ENCODE data around the gene SKIC8. TPM values are rescaled to one million over a fixed set of nuclear protein-coding genes. Genes with fewer than 3 reads are reported as not detected.

SKIC8 gene
- total RNA-seq, 2 donors from 2014 or later = 46.3 to 55.4 TPM

- Histone ChIP-seq H3K36me3 (ENCODE audit: control insufficient read depth, insufficient read depth, low read length) (no peaks in the 10 kb centered on the region), H3K4me1 (ENCODE audit: control insufficient read depth, insufficient read depth, low read length) (no peaks in the 10 kb centered on the region), H3K27ac (ENCODE audit: low read depth, low read length) (no peak overlapping the region), H3K27me3 (ENCODE audit: control insufficient read depth, insufficient read depth, low read length, poor library complexity, severe bottlenecking) (peaks cover 8% of the 10 kb centered on the region), H3K9me3 (ENCODE audit: control insufficient read depth, low read length) (no peaks in the 10 kb centered on the region), H3K9ac (ENCODE audit: extremely low read depth, low read length, poor library complexity, severe bottlenecking) (no peak overlapping the region), H3K4me3 (ENCODE audit: low read length) (no peak overlapping the region)
- H3K9me3 Mint-ChIP-seq = no peaks in the 10 kb centered on the region
- H3K27ac Mint-ChIP-seq = no peak overlapping the region
- TF ChIP-seq, protein P1, sequence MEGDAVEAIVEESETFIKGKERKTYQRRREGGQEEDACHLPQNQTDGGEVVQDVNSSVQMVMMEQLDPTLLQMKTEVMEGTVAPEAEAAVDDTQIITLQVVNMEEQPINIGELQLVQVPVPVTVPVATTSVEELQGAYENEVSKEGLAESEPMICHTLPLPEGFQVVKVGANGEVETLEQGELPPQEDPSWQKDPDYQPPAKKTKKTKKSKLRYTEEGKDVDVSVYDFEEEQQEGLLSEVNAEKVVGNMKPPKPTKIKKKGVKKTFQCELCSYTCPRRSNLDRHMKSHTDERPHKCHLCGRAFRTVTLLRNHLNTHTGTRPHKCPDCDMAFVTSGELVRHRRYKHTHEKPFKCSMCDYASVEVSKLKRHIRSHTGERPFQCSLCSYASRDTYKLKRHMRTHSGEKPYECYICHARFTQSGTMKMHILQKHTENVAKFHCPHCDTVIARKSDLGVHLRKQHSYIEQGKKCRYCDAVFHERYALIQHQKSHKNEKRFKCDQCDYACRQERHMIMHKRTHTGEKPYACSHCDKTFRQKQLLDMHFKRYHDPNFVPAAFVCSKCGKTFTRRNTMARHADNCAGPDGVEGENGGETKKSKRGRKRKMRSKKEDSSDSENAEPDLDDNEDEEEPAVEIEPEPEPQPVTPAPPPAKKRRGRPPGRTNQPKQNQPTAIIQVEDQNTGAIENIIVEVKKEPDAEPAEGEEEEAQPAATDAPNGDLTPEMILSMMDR (conservative IDR thresholded peaks at IDR 0.05) = no peak
- H3K27me3 Mint-ChIP-seq (ENCODE audit: insufficient read depth) = peaks cover 7% of the 10 kb centered on the region
- WGBS, 2 experiments (ENCODE audit: insufficient coverage in 1 of 2, insufficient read length in 1 of 2) = 33 to 85% methylated on average over 1 to 2 of the region's 2 CpGs
- no peak for DNase-seq
- H3K4me1 Mint-ChIP-seq = peaks cover 2% of the 10 kb centered on the region
- H3K4me3 Mint-ChIP-seq = no peak overlapping the region
- H3K36me3 Mint-ChIP-seq (ENCODE audit: low read depth) = no peaks in the 10 kb centered on the region
Observed at GRCh38 chr15:78260489-78260888, 38.9 kb downstream of the SKIC8 start.

DNA sequence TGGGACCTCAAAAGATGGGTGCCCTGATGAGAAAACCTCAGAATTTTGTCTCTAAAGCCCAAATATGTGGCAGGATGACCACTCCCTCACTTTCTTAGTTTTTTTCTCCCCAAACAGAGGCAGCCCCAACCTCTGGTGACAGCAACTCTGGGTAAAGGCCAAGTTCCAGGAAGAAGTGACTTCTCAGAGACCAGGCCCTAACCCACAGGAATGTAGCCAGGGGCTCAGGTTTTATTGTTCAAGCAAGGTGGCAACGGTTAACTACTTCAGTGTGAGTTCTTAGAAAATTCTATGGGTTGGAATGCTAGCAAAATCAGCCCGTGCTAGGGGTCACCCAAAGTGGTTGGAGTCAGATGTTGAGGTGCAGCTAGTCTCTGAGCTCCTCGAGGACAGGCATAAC lies 40.2 kb downstream of the SKIC8 start:
- Mint-ChIP-seq H3K4me1 (no peaks in the 10 kb centered on the region), H3K27ac (no peak overlapping the region), H3K36me3 (ENCODE audit: low read depth) (no peaks in the 10 kb centered on the region), H3K9me3 (no peaks in the 10 kb centered on the region), H3K27me3 (ENCODE audit: insufficient read depth) (peaks cover 3% of the 10 kb centered on the region), H3K4me3 (no peak overlapping the region)
- DNase-seq = no peak
- Histone ChIP-seq H3K27me3 (ENCODE audit: control insufficient read depth, insufficient read depth, low read length, poor library complexity, severe bottlenecking) (no peaks in the 10 kb centered on the region), H3K4me1 (ENCODE audit: control insufficient read depth, insufficient read depth, low read length) (no peaks in the 10 kb centered on the region), H3K36me3 (ENCODE audit: control insufficient read depth, insufficient read depth, low read length) (no peaks in the 10 kb centered on the region), H3K9me3 (ENCODE audit: control insufficient read depth, low read length) (no peaks in the 10 kb centered on the region), H3K9ac (ENCODE audit: extremely low read depth, low read length, poor library complexity, severe bottlenecking) (no peak overlapping the region), H3K4me3 (ENCODE audit: low read length) (no peak overlapping the region), H3K27ac (ENCODE audit: low read depth, low read length) (no peak overlapping the region)
- 88 to 89% methylated on average over 2 to 3 of the region's 3 CpGs for WGBS, 2 experiments (ENCODE audit: insufficient coverage in 1 of 2, insufficient read length in 1 of 2)
- TF ChIP-seq, protein P1 (conservative IDR thresholded peaks at IDR 0.05) = no peak

DNA sequence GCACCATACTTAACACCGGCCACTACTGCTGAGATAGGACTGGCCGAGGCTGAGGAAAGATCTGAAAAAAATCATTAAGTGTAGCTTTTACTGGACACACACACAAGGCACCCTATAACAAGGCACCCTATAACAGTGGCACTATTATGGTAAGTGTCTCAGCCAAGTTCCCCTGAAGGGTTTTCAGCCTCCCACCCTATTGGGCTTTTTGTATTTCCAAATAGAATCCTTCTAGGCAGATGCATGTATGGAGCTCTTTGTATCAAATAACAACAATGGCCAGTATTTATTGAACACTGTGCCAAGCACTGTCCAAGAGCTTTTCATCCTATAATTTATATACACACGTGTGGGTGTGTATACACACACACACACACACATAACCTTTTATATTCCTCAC lies 41.7 kb downstream of the SKIC8 start:
- Mint-ChIP-seq H3K36me3 (ENCODE audit: low read depth) (no peaks in the 10 kb centered on the region), H3K4me1 (no peaks in the 10 kb centered on the region), H3K9me3 (no peaks in the 10 kb centered on the region), H3K27ac (no peak overlapping the region), H3K27me3 (ENCODE audit: insufficient read depth) (peaks cover 3% of the 10 kb centered on the region), H3K4me3 (no peak overlapping the region)
- TF ChIP-seq, protein P1 (conservative IDR thresholded peaks at IDR 0.05) = no peak
- no peak overlapping the region for H3K27ac ChIP-seq (ENCODE audit: low read depth, low read length)
- H3K4me3 ChIP-seq (ENCODE audit: low read length) = no peak overlapping the region
- H3K9me3 ChIP-seq (ENCODE audit: control insufficient read depth, low read length) = no peaks in the 10 kb centered on the region
- DNase-seq = no peak
- 84 to 85% methylated on average over 2 to 3 of the region's 3 CpGs for WGBS, 2 experiments (ENCODE audit: insufficient coverage in 1 of 2, insufficient read length in 1 of 2)
- H3K9ac ChIP-seq (ENCODE audit: extremely low read depth, low read length, poor library complexity, severe bottlenecking) = no peak overlapping the region
- H3K36me3 ChIP-seq (ENCODE audit: control insufficient read depth, insufficient read depth, low read length) = no peaks in the 10 kb centered on the region
- no peaks in the 10 kb centered on the region for H3K4me1 ChIP-seq (ENCODE audit: control insufficient read depth, insufficient read depth, low read length)
- no peaks in the 10 kb centered on the region for H3K27me3 ChIP-seq (ENCODE audit: control insufficient read depth, insufficient read depth, low read length, poor library complexity, severe bottlenecking)
